PC-3 (cell line): Measurements from ENCODE around the gene KANSL3. TPM values are rescaled to one million over a fixed set of nuclear protein-coding genes. Genes with fewer than 3 reads are reported as not detected.
"Not testable (repeated sequence)": the region's sequence is repeated elsewhere in the genome, so short reads cannot be mapped to it uniquely, and the experiment has no call there.

Experiments
- ATAC-seq: fragments of 200-7000 bp; cut with Tn5 transposase; 2 replicates; pipeline ENCODE4 v1.9.1; 2020; ENCODE audit warnings: mild to moderate bottlenecking, moderate library complexity
- BruUV-seq: library from RNA; stranded (reverse); fragments of 400-500 nt; replicated peaks from 2 replicates; lab custom pipeline; 2021; lab: Mats Ljungman, UMichigan
- CTCF ChIA-PET: fragments of 300-600 bp; sonication (Branson Sonifier 250); formaldehyde crosslinking; loops from one replicate; lab custom pipeline; 2022; ENCODE audit warnings: antibody characterized with exemption; lab: Charles Lee
- POLR2A ChIA-PET: fragments of 300-600 bp; sonication (Branson Sonifier 250); formaldehyde crosslinking; loops from one replicate; lab custom pipeline; 2022; ENCODE audit warnings: antibody characterized with exemption; ENCODE audit not compliant: unreplicated experiment; lab: Charles Lee
- DNase-seq: peaks from one replicate; pipeline ENCODE4 v3.0.0-alpha.2; 2015
- H2AFZ ChIP-seq: fragments of 300-600 bp; sonication (generic); 2 replicates; pipeline ENCODE4 v1.6.0; 2016; ENCODE audit warnings: antibody characterized with exemption, low read length
- H3F3A ChIP-seq: fragments of 300-600 bp; sonication (generic); one replicate; pipeline ENCODE4 v1.6.0; 2017; ENCODE audit warnings: antibody characterized with exemption, low read length, control low read depth, mild to moderate bottlenecking; ENCODE audit not compliant: unreplicated experiment
- H3K27ac ChIP-seq: fragments of 300-600 bp; sonication (generic); 2 replicates; pipeline ENCODE4 v1.5.1; 2016; ENCODE audit warnings: mild to moderate bottlenecking, low read length
- H3K27me3 ChIP-seq: fragments of 300-600 bp; sonication (generic); 2 replicates; pipeline ENCODE4 v1.6.1; 2016; ENCODE audit warnings: low read length, mixed read lengths
- H3K36me3 ChIP-seq: fragments of 300-600 bp; sonication (generic); 2 replicates; pipeline ENCODE4 v1.6.1; 2016; ENCODE audit warnings: low read depth, mixed run types, low read length, mixed read lengths
- H3K4me1 ChIP-seq: fragments of 300-600 bp; sonication (generic); 2 replicates; pipeline ENCODE4 v1.5.1; 2016; ENCODE audit warnings: low read length; ENCODE audit not compliant: insufficient read depth
- H3K4me2 ChIP-seq: fragments of 300-600 bp; sonication (generic); 2 replicates; pipeline ENCODE4 v1.6.0; 2016; ENCODE audit warnings: low read length
- H3K4me3 ChIP-seq: fragments of 300-600 bp; sonication (generic); 2 replicates; pipeline ENCODE4 v1.5.1; 2016; ENCODE audit warnings: mild to moderate bottlenecking, low read length, mixed read lengths
- H3K79me2 ChIP-seq: fragments of 300-600 bp; sonication (generic); 2 replicates; pipeline ENCODE4 v1.6.1; 2017; ENCODE audit warnings: low read length, mixed read lengths
- H3K9ac ChIP-seq: fragments of 300-600 bp; sonication (generic); 2 replicates; pipeline ENCODE4 v1.6.0; 2016; ENCODE audit warnings: mild to moderate bottlenecking, low read length
- H3K9me2 ChIP-seq: fragments of 300-600 bp; sonication (generic); replicated peaks from 2 replicates; pipeline ENCODE4 v1.6.1; 2016; ENCODE audit warnings: mixed run types, low read length, mixed read lengths
- H3K9me3 ChIP-seq: fragments of 300-600 bp; sonication (generic); 2 replicates; pipeline ENCODE4 v1.6.1; 2016; ENCODE audit warnings: low read length, mixed read lengths
- H4K20me1 ChIP-seq: fragments of 300-600 bp; sonication (generic); 2 replicates; pipeline ENCODE4 v1.6.1; 2016; ENCODE audit warnings: low read length, mixed read lengths
- EZH2phosphoT487 ChIP-seq: fragments of 300-600 bp; sonication (generic); IDR thresholded peaks from 2 replicates; pipeline ENCODE4 v1.6.1; 2018; ENCODE audit warnings: mild to moderate bottlenecking, antibody characterized with exemption, low read length, borderline replicate concordance
- intact Hi-C: fragments of 100-400 bp; cut with micrococcal nuclease; formaldehyde crosslinking; loops from 2 replicates; pipeline ENCODE4 v1.9.0; 2023
- total RNA-seq: library from RNA; depleted of rRNA; stranded (reverse); fragments of >200 nt; gene quantifications from 2 replicates; pipeline ENCODE4 v1.2.3, GENCODE V29; 2014
- TF ChIP-seq, protein P1 (sequence below): fragments of 300-600 bp; sonication (generic); conservative IDR thresholded peaks from 2 replicates; pipeline ENCODE4 v1.5.1; 2017; ENCODE audit warnings: antibody characterized with exemption, low read depth, mild to moderate bottlenecking, low read length

The KANSL3 gene
- total RNA-seq, 1 experiment from 2014 or later: 30.6 TPM

DNA sequence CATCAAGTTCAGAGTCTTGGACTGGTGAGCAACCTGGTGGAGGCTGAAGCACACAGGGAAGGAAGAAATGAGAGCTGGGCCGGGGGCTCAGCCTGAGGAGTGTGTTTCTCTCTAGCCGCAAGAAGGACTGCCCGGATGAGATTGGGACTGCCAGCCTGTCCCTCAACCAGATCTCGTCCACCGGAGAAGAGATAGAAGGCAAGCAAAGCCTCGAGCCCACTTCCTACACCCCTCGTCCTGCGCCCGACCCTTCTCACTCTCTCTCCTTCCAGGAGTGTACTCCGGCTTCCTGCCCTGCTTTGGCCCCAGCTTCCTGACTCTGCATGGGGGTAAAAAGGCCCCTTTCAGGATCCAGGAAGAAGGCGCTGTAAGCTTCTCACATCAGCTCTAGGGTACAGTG is 30.7 kb upstream of the KANSL3 start:
- Histone ChIP-seq H3K9me2 (no peaks in the 10 kb centered on the region), H3F3A (no peaks in the 10 kb centered on the region), H3K27me3 (no peaks in the 10 kb centered on the region), H3K4me3 (no peak overlapping the region), H2AFZ (no peak overlapping the region), H3K4me2 (no peak overlapping the region), H3K9me3 (no peaks in the 10 kb centered on the region), H3K27ac (no peak overlapping the region), H3K4me1 (peaks cover 14% of the 10 kb centered on the region), H3K79me2 (no peaks in the 10 kb centered on the region), H4K20me1 (no peaks in the 10 kb centered on the region), H3K36me3 (no peaks in the 10 kb centered on the region), H3K9ac (no peak overlapping the region)
- DNase-seq: no peak
- TF ChIP-seq, protein P1, sequence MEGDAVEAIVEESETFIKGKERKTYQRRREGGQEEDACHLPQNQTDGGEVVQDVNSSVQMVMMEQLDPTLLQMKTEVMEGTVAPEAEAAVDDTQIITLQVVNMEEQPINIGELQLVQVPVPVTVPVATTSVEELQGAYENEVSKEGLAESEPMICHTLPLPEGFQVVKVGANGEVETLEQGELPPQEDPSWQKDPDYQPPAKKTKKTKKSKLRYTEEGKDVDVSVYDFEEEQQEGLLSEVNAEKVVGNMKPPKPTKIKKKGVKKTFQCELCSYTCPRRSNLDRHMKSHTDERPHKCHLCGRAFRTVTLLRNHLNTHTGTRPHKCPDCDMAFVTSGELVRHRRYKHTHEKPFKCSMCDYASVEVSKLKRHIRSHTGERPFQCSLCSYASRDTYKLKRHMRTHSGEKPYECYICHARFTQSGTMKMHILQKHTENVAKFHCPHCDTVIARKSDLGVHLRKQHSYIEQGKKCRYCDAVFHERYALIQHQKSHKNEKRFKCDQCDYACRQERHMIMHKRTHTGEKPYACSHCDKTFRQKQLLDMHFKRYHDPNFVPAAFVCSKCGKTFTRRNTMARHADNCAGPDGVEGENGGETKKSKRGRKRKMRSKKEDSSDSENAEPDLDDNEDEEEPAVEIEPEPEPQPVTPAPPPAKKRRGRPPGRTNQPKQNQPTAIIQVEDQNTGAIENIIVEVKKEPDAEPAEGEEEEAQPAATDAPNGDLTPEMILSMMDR: no peak
- no peak for TF ChIP-seq EZH2phosphoT487
- intact Hi-C loops: no loop called here
- CTCF ChIA-PET: no interaction called here
- BruUV-seq: no TSS peak
- POLR2A ChIA-PET: no interaction called here
- ATAC-seq: no peak

- not testable (repeated sequence) for H3K27ac ChIP-seq
Observed at GRCh38 chr2:96665717-96666116, 27.6 kb upstream of the KANSL3 start.

DNA sequence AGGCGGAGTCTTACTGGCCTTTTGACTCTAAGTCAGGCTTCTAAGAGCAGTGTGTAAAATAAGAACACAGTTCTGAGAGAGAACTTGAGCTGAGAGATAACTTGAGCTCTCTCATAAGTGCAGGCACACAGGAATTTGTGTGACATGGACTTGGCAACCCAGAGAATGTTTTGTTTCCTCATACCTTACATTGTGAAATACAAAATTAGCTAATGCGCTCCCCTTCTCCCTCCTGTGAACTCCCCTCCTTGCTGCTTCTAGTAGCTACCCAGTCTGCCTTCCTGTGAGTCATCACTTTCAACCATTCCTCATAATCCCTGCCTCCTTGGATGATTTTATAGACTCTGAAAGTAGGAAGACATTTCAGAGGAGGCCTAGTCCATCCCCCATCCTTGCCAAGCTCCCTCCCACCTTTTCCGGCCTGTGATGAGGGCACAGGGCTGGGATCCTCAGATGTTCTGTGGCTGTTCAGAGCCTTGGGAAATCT is 27.0 kb upstream of the KANSL3 start:
- H3K4me1 ChIP-seq: peaks cover 14% of the 10 kb centered on the region
- TF ChIP-seq, protein P1: no peak
- no peak for TF ChIP-seq EZH2phosphoT487
- intact Hi-C loops: no loop called here
- no peaks in the 10 kb centered on the region for H3F3A ChIP-seq
- ChIA-PET CTCF (no interaction called here), POLR2A (interaction anchor here (0.5 to 0.6 kb wide), 2 partner anchors 27 to 978 kb away, joined by 3 read pairs; no protein-coding TSS in a partner anchor)
- no TSS peak for BruUV-seq
- peak; percentile 89 for DNase-seq
- H3K27ac ChIP-seq: peak overlapping the region; percentile 23
- no peaks in the 10 kb centered on the region for H3K36me3 ChIP-seq
- peak overlapping the region; percentile 40 for H3K4me2 ChIP-seq
- H3K27me3 ChIP-seq: no peaks in the 10 kb centered on the region
- H2AFZ ChIP-seq: peak overlapping the region; percentile 69; the same call in 1 of the 2 replicates
- no peaks in the 10 kb centered on the region for H4K20me1 ChIP-seq
- no peak overlapping the region for H3K9ac ChIP-seq
- peak; percentile 96 for ATAC-seq
- H3K79me2 ChIP-seq: no peaks in the 10 kb centered on the region
- no peak overlapping the region for H3K4me3 ChIP-seq
- no peaks in the 10 kb centered on the region for H3K9me3 ChIP-seq
- no peaks in the 10 kb centered on the region for H3K9me2 ChIP-seq

More at GRCh38 chr2:96665717-96666116, 27.6 kb upstream of the KANSL3 start:
- ATAC-seq, H3K9ac ChIP-seq, intact Hi-C loops, H2AFZ ChIP-seq, H3K79me2 ChIP-seq, H3K4me3 ChIP-seq, H3K9me2 ChIP-seq, DNase-seq, H3K9me3 ChIP-seq, H3K36me3 ChIP-seq, H3F3A ChIP-seq, CTCF ChIA-PET, H3K27me3 ChIP-seq, H4K20me1 ChIP-seq, BruUV-seq: not testable (repeated sequence)
- Histone ChIP-seq H3K4me2 (peak overlapping the region; percentile 40; the same call in 1 of the 2 replicates), H3K4me1 (peaks cover 14% of the 10 kb centered on the region)
- POLR2A ChIA-PET: interaction anchor here (0.5 to 0.6 kb wide), 2 partner anchors 87 to 979 kb away, joined by 3 to 5 read pairs; no protein-coding TSS in a partner anchor
